GM18498 (cell line): ENCODE data around the gene REG1B.

Source experiments
- ATAC-seq: cut with Tn5 transposase; IDR thresholded peaks from one replicate; pipeline ENCODE4 v1.9.1; 2021; ENCODE audit warnings: mild to moderate bottlenecking, moderate library complexity; ENCODE audit not compliant: unreplicated experiment

REG1B gene, protein sequence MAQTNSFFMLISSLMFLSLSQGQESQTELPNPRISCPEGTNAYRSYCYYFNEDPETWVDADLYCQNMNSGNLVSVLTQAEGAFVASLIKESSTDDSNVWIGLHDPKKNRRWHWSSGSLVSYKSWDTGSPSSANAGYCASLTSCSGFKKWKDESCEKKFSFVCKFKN

DNA sequence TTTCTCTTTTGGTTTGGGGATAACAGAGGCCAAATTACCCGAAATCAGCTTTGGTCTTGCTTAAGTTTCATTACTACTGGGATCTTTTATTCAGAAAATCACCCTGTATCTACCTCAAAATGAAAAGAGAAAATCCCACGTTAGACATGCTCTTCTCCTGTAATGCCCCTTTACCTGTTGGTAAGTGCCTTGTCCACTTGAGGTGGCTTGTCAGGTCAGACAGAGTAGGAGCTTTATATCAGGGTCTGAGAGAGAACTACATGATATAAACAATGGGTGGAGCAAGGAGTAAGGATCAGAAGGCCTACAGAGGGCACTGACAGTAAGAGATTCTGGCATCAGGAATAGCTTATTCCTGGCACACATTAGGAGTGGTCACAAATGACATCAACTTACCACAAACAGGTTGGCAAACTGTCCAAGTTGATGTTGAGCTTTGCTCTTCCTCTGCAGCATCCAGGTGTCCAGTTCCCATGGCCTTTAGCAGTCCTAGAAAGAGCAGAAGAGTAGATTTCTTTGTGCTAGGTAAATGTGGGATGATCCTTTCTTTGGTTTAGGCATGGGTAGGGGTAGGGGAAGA, at the start of gene REG1B:
Gene REG1B, minus strand, starts transcription at position 209 of the 580 bp plus-strand sequence. CDS start 381 bp downstream, outside the sequence.
- no peak for ATAC-seq

GRCh38 chr2:79131687-79132086, 43.9 kb upstream of the REG1B start:
- no peak for ATAC-seq

- no peak for ATAC-seq
Observed at GRCh38 chr2:79129804-79130203, 42.0 kb upstream of the REG1B start.

DNA sequence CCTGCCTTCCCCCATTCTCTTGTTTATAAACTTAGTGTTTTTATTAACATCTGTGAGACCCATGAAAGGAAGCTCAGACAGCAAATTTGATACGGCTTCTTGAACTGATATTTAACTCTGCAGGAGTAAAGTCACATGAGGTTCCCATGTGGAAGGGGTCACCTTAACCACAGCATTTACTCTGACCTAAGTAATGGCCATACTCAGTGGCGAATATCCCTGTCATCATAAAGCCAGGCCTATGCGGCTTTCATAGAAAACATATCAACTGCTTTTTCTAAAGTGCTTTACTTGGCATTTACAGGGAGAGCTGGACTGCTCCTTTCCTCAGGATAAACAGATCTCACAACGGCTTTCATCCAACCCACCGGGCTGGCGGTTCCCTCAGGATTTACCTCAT, 41.5 kb upstream of the REG1B start:
- no peak for ATAC-seq

- no peak for ATAC-seq
Observed at GRCh38 chr2:79128406-79128805, 40.6 kb upstream of the REG1B start.

- no peak for ATAC-seq
Observed at GRCh38 chr2:79125721-79125985, 37.9 kb upstream of the REG1B start.

DNA sequence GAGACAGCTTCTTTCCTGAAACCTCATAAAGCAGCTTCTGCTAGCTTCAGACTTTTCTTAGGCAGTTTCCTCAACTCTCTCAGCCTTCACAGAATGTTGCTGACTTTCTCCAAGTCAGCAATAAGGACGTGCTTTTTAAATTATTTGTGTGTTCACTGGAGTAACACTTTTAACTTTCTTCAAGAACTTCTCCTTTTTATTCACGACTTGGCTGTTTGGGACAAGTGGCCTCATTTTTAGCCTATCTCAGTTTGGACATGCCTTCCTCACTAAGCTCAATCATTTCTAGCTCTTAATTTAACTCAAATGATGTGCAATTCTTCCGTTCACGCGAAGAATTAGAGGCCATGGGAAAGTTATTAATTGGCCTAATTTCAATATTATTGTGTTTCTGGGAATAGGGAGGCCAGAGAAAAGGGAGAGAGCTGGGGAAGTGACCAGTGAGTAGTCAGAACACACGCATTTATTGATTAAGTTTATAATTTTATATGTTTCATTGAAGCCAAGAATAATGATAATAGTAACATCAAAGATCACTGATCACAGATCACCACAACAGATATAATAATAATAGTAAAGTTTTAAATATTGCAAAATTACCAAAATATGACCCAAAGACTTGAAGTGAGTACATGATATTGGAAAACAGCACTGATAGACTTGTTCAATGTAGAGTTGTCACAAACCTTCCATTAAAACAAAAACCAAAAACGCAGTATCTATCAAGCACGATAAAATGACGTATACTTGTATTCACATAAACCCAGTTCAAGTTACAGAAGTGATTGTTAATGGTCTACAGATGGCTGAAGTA, 37.3 kb upstream of the REG1B start:
- no peak for ATAC-seq

DNA sequence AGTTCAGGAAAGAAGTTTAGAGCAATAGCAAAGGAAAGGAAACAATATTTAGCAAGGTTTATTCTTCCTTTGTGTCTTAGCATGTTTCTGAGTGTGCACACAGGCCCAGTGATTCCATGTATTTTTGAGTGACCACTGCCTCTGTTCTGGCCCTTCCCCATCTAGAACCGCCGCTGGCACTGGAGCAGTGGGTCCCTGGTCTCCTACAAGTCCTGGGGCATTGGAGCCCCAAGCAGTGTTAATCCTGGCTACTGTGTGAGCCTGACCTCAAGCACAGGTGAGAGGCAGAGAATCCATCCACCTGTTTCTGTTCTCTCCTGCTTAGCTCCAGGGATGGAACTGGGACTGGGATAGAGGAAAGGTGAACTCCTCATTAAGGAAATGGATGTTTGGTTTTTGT, 34.9 kb upstream of the REG1B start:
- no peak for ATAC-seq

DNA sequence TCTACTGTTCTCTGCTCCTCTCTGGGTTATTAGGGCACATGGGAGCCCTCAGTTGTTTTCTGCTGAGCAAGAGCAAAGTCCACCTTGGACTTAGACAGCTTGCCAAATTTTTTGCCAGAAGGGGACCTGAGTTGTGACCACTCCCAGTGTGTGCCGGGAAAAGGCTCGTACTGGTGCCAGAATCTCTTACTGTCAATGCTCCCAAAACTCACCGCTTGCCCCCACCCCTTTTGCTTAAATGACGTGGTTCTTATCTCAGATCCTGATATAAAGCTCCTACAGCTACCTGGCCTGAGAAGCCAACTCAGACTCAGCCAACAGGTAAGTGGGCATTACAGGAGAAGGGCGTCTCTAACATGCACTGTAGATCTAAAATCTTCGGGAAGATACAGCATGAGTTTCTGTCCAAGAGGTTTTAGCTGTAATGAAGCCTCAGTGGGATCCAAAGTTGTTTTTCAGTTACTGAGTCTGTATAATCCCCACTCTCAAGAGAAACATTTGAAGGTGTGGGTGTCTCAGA, 32.5 kb upstream of the REG1B start, which contains the start of gene REG1A:
Gene REG1A, plus strand, starts transcription at position 295 of the 520 bp plus-strand sequence. CDS start 374 bp downstream, outside the sequence.
- no peak for ATAC-seq

GRCh38 chr2:79116997-79117928, 29.5 kb upstream of the REG1B start:
- no peak for ATAC-seq

- ATAC-seq = no peak
Observed at GRCh38 chr2:79114797-79115494, 27.2 kb upstream of the REG1B start.

- no peak for ATAC-seq
Observed at GRCh38 chr2:79112269-79112668, 24.5 kb upstream of the REG1B start.

DNA sequence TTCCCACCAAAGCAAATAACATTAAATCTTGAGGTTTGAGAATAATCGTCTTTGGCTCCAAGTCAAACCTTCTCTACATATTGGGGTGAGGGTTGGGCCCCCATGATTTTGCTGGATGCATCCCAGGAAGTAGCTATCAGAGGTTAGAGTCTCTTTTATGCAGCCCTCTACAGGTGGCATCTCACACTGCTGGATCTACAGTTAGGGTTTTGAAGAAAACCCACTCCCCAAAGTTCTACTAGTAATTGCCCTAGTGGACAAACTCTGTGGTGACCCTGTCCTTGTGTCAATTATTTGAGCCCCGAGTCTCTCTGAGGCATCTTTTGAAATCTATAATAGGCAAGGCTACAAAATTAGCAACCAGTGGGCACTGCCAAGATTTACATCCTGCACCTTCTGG, 17.5 kb upstream of the REG1B start:
- ATAC-seq = no peak

DNA sequence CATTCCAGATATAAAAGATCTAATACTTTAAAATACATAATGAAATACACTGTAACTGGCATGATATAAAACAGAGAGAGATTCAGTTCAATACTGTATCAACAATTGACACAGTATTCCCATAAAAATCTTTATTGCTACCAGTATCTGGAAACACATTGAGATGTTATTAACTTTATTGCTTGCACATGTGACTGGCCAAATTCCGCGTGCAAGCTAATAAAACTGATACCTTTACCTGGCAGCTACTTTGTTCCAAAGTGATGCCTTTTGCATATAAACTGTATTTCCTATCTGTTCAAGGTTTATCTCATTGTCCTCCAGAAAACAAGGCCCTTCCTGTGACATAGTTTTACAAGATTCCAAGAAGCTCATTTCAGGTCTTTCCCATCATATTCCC, 15.4 kb upstream of the REG1B start:
- ATAC-seq = no peak

DNA sequence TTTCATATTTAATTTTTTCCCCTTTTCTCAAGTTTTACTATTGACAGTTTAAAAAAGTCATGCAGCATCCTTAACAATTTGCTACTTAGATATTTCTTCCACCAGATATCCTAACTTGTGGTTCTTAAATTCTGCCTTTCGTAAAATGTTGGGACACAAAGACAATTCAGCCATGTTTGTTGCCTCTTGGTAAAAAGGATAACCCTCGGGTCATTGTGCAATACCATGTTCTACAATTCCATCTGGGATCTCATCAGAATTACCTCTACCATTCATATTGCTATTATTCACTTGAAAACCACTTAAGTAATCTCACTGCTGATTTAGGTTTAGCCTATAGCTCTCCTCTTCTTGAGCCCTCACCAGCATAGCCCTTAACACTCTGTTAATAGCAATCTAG, 13.2 kb upstream of the REG1B start:
- ATAC-seq = no peak

DNA sequence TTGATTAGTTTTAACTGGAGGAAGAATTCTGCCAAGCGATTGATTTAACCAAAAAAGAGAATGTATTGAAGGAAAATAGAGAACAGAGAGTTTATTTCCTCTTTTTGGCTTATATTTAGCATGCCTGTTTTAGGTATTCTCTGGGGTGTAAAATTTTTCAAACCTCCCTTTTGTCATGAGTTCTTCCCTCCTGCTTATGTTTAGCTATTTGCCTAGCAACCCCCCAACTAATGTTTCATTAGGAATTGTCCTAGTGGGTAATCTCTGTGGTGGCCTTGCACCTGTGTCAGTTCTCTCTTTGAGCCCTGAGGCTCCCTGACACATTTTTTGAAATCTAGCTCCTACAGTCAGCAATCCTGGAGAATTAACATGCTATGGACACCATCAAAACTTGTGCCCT, 12.5 kb upstream of the REG1B start:
- ATAC-seq = no peak

DNA sequence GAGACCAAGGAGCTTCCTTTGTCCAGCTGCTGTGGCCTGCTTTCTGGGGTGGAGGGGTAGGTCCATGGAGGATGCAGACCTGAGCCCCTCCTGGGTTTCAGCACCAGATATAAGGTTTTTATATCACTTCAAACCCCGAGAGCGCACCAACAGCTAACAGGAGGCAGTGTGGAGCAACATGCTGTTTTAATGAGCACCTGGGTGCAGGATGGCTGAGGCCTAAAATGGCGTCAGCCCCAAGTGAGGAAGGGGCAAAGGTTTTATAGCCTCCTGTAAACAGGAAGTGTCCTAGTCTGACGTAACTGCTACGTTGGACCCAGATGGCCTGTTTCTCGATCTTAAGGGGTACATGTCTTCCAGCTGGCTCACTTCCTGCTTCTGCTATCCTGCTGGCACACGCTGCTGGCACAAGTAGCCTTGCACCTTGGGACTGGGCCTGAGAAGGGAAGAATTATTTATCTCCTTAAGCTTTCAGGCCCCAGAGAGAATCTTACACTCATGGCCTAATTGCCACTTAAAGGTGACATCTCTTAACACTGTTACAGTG, 11.4 kb upstream of the REG1B start:
- no peak for ATAC-seq

GRCh38 chr2:79097843-79098242, 10.1 kb upstream of the REG1B start:
- ATAC-seq = no peak

GRCh38 chr2:79090693-79091092, 2.9 kb upstream of the REG1B start:
- ATAC-seq = no peak

- ATAC-seq = no peak
Observed at GRCh38 chr2:79086255-79086654, 1.5 kb downstream of the REG1B start.
